Left ventricle myocardium superior (tissue), 1 donor: ENCODE results near the gene TCFL5. TPM values are rescaled to one million over a fixed set of nuclear protein-coding genes. Genes with fewer than 3 reads are reported as not detected.

Experiments used
- ATAC-seq: fragments of 200-7000 bp; cut with Tn5 transposase; one replicate; pipeline ENCODE4 v1.9.1; 2020; ENCODE audit warnings: mild to moderate bottlenecking, moderate library complexity
- DNase-seq: peaks from one replicate; pipeline ENCODE4 v3.0.0-alpha.2; 2020
- intact Hi-C: fragments of 100-400 bp; cut with micrococcal nuclease; formaldehyde crosslinking; loops from one replicate; pipeline ENCODE4 v1.11.0; 2022
- long read RNA-seq: library from polyadenylated mRNA; unstranded; transcript quantifications from one replicate; pipeline ENCODE4 v2.0.0, GENCODE V29; 2021
- total RNA-seq: library from RNA; stranded (reverse); fragmentation: NEBNext Ultra II Directional; extraction: Animal tissue kit (Norgen Biotek cat#: 25700); gene quantifications from one replicate; pipeline ENCODE4 v1.2.1, GENCODE V29; 2021
- donor health status: DM: no; HTN: yes; CAD: no; lungs with severe emphysema.

TCFL5 gene
- total RNA-seq = 6.1 TPM
- long read RNA-seq, transcript TCFL5-202 (6 exons, 2,456 nt) = major isoform, 6 of 30 reads
- long read RNA-seq, partial matches to known transcripts = 7 of 30 reads
- long read RNA-seq, other reads (novel, unspliced or antisense) = 13 of 30 reads

GRCh38 chr20:62861726-62862336, at the start of gene TCFL5:
TCFL5 (minus strand) TSS chr20:62861822; CDS start chr20:62861670, 152 bp downstream.
- DNase-seq = peak; percentile 93
- ATAC-seq = peak; percentile 99
- intact Hi-C loops = no loop called here

GRCh38 chr20:62910777-62911497, 49.3 kb upstream of the TCFL5 start:
- intact Hi-C loops = no loop called here
- no peak for DNase-seq
- no peak for ATAC-seq

- DNase-seq = no peak
- ATAC-seq = no peak
- intact Hi-C loops = no loop called here
Observed at GRCh38 chr20:62910217-62910766, 48.7 kb upstream of the TCFL5 start.

GRCh38 chr20:62908971-62909791, 47.6 kb upstream of the TCFL5 start:
- DNase-seq = no peak
- intact Hi-C loops = no loop called here
- no peak for ATAC-seq

- ATAC-seq = no peak
- no peak for DNase-seq
- intact Hi-C loops = no loop called here
Observed at GRCh38 chr20:62907384-62908317, 46.0 kb upstream of the TCFL5 start.

GRCh38 chr20:62906647-62907375, 45.2 kb upstream of the TCFL5 start:
- no peak for ATAC-seq
- intact Hi-C loops = no loop called here
- no peak for DNase-seq

GRCh38 chr20:62906209-62906608, 44.6 kb upstream of the TCFL5 start:
- DNase-seq = peak; percentile 69
- intact Hi-C loops = no loop called here
- peak; percentile 79 for ATAC-seq

GRCh38 chr20:62905536-62906117, 44.0 kb upstream of the TCFL5 start:
- ATAC-seq (no peak), DNase-seq (no peak)
- intact Hi-C loops = no loop called here

- intact Hi-C loops = no loop called here
- no peak for DNase-seq
- ATAC-seq = no peak
Observed at GRCh38 chr20:62902926-62903615, 41.4 kb upstream of the TCFL5 start.

- intact Hi-C loops = no loop called here
- ATAC-seq (no peak), DNase-seq (no peak)
Observed at GRCh38 chr20:62901891-62902290, 40.3 kb upstream of the TCFL5 start.

- ATAC-seq (peak; percentile 18), DNase-seq (no peak)
- intact Hi-C loops = no loop called here
Observed at GRCh38 chr20:62900692-62901584, 39.3 kb upstream of the TCFL5 start.

GRCh38 chr20:62900052-62900691, 38.5 kb upstream of the TCFL5 start:
- intact Hi-C loops = no loop called here
- peak; percentile 82 for DNase-seq
- peak; percentile 91 for ATAC-seq

GRCh38 chr20:62899633-62900051, 38.0 kb upstream of the TCFL5 start:
- intact Hi-C loops = no loop called here
- ATAC-seq = peak; percentile 58
- DNase-seq = no peak

- no peak for DNase-seq
- intact Hi-C loops = no loop called here
- ATAC-seq = no peak
Observed at GRCh38 chr20:62898970-62899632, 37.5 kb upstream of the TCFL5 start.
